Lower lobe of right lung (tissue), 1 donor: ENCODE results near the gene OR2T34. TPM values are rescaled to one million over a fixed set of nuclear protein-coding genes. Genes with fewer than 3 reads are reported as not detected.

ENCODE experiments used
- total RNA-seq: library from RNA; stranded (reverse); fragmentation: NEBNext Ultra II Directional; extraction: Animal tissue kit (Norgen Biotek cat#: 25700); gene quantifications from one replicate; pipeline ENCODE4 v1.2.1, GENCODE V29; 2021
- donor health status: DM: no; HTN: yes; CAD: no; lungs with severe emphysema.

The OR2T34 gene
- total RNA-seq, 1 donor from 2014 or later = not detected

Other genes with a start within 250 kb of the OR2T34 start
- gene OR14C36, start 226.0 kb downstream of the OR2T34 start, total RNA-seq = not detected
- gene OR2T4, start 213.1 kb downstream of the OR2T34 start, total RNA-seq = not detected
- gene OR2T6, start 199.0 kb downstream of the OR2T34 start, total RNA-seq = not detected
- gene OR2T1, start 171.7 kb downstream of the OR2T34 start, total RNA-seq = not detected
- gene OR2T2, start 129.1 kb downstream of the OR2T34 start, total RNA-seq = not detected
- not detected for gene OR2T3, start 101.4 kb downstream of the OR2T34 start, total RNA-seq
- gene OR2T5, start 86.2 kb downstream of the OR2T34 start, total RNA-seq = not detected
- gene OR2G6, start 66.7 kb downstream of the OR2T34 start, total RNA-seq = not detected
- gene OR2T29, start 12.0 kb downstream of the OR2T34 start, total RNA-seq = not detected
- not detected for gene OR2T10, start 22.9 kb upstream of the OR2T34 start, total RNA-seq
- not detected for gene OR2T11, start 60.3 kb upstream of the OR2T34 start, total RNA-seq
- not detected for gene OR2T35, start 70.5 kb upstream of the OR2T34 start, total RNA-seq
- not detected for gene OR2T27, start 80.8 kb upstream of the OR2T34 start, total RNA-seq
- gene OR14I1, start 128.0 kb upstream of the OR2T34 start, total RNA-seq = not detected
- not detected for gene LYPD8, start 181.0 kb upstream of the OR2T34 start, total RNA-seq